MM.1S (cell line): ENCODE measurements around the gene SLC16A13.

ENCODE experiments used
- EZH2 ChIP-seq: fragments of 300-600 bp; sonication (generic); optimal IDR thresholded peaks from 2 replicates; pipeline ENCODE3; 2017; ENCODE audit warnings: low read depth, mild to moderate bottlenecking, antibody characterized with exemption, low read length, mixed read lengths
- EZH2phosphoT487 ChIP-seq: fragments of 300-600 bp; sonication (generic); IDR thresholded peaks from 2 replicates; pipeline ENCODE4 v1.6.1; 2018; ENCODE audit warnings: antibody characterized with exemption, low read length
- TF ChIP-seq, protein P1 (sequence below): fragments of 300-600 bp; sonication (generic); IDR thresholded peaks from 2 replicates; pipeline ENCODE4 v1.5.1; 2016; ENCODE audit warnings: antibody characterized with exemption, low read length, mixed read lengths

DNA sequence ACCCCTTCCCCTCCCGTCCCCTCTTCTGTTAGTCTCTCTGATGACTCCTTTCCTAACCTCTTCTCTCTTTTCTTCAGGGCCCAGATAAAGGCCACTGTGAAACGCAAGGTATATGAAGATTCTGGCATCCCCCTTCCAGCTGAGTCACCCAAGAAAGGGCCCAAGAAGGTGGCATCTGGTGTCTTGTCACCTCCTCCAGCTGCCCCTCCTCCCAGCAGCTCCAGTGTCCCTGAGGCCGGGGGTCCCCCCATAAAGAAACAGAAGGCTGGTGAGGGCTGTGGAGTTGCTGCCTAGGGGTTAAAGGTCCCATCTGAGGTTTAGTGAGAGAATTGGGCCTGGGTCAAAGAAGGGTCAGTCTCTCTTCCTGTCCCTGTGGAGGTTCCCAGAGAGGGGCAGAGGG, 19.4 kb upstream of the SLC16A13 start:
- TF ChIP-seq, protein P1, sequence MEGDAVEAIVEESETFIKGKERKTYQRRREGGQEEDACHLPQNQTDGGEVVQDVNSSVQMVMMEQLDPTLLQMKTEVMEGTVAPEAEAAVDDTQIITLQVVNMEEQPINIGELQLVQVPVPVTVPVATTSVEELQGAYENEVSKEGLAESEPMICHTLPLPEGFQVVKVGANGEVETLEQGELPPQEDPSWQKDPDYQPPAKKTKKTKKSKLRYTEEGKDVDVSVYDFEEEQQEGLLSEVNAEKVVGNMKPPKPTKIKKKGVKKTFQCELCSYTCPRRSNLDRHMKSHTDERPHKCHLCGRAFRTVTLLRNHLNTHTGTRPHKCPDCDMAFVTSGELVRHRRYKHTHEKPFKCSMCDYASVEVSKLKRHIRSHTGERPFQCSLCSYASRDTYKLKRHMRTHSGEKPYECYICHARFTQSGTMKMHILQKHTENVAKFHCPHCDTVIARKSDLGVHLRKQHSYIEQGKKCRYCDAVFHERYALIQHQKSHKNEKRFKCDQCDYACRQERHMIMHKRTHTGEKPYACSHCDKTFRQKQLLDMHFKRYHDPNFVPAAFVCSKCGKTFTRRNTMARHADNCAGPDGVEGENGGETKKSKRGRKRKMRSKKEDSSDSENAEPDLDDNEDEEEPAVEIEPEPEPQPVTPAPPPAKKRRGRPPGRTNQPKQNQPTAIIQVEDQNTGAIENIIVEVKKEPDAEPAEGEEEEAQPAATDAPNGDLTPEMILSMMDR = no peak
- TF ChIP-seq EZH2 = no peak
- no peak for TF ChIP-seq EZH2phosphoT487
